Keratinocyte (primary cell): ENCODE data around the gene CARM1. TPM values are rescaled to one million over a fixed set of nuclear protein-coding genes. Genes with fewer than 3 reads are reported as not detected.

ENCODE experiments used
- DNase-seq: peaks from one replicate; pipeline ENCODE4 v3.0.0-alpha.2; 2011; ENCODE audit warnings: low read depth, missing footprints, low spot score
- FAIRE-seq: peaks from 2 replicates; lab custom pipeline; 2011; peaks lifted over from hg19 to GRCh38; lab: Jason Lieb, UNC
- H2AFZ ChIP-seq: 2 replicates; pipeline ENCODE4 v1.6.0; 2012; ENCODE audit warnings: low read length, control low read depth, inconsistent platforms; ENCODE audit not compliant: control insufficient read depth
- H3K27ac ChIP-seq: 2 replicates; pipeline ENCODE4 v1.5.1; 2011; ENCODE audit warnings: low read length; ENCODE audit not compliant: control insufficient read depth, insufficient read depth
- H3K27me3 ChIP-seq: 3 replicates; pipeline ENCODE4 v1.6.0; 2011; ENCODE audit warnings: low read length; ENCODE audit not compliant: control insufficient read depth, insufficient read depth; ENCODE audit errors: extremely low read depth
- H3K36me3 ChIP-seq, 2 experiments: 2 replicates in 1 of 2; 3 replicates in 1 of 2; pipeline ENCODE4 v1.5.1; 2011; ENCODE audit warnings: low read length in 2 of 2, mild to moderate bottlenecking in 1 of 2; ENCODE audit not compliant: control insufficient read depth in 2 of 2, insufficient read depth in 2 of 2; ENCODE audit errors: extremely low read depth in 1 of 2
- H3K4me1 ChIP-seq: 3 replicates; pipeline ENCODE4 v1.5.1; 2011; ENCODE audit warnings: low read length; ENCODE audit not compliant: control insufficient read depth, insufficient read depth; ENCODE audit errors: extremely low read depth
- H3K4me2 ChIP-seq: 3 replicates; pipeline ENCODE4 v1.6.0; 2011; ENCODE audit warnings: low read depth, low read length; ENCODE audit not compliant: control insufficient read depth, insufficient read depth; ENCODE audit errors: extremely low read depth
- H3K4me3 ChIP-seq, 3 experiments: fragments of 200-600 bp in 1 of 3; sonication (generic) in 1 of 3; 2 replicates in 2 of 3; 3 replicates in 1 of 3; pipeline ENCODE4 v1.5.1; 2011 to 2016; ENCODE audit warnings: low read length in 3 of 3, mild to moderate bottlenecking in 3 of 3, control low read depth in 2 of 3, inconsistent platforms in 1 of 3, low read depth in 1 of 3, mixed read lengths in 1 of 3, mixed run types in 1 of 3, moderate library complexity in 1 of 3; ENCODE audit not compliant: control insufficient read depth in 2 of 3, insufficient read depth in 2 of 3; ENCODE audit errors: extremely low read depth in 1 of 3
- H3K79me2 ChIP-seq: 2 replicates; pipeline ENCODE4 v1.6.0; 2012; ENCODE audit warnings: low read length; ENCODE audit not compliant: control insufficient read depth, insufficient read depth
- H3K9ac ChIP-seq: 3 replicates; pipeline ENCODE4 v1.6.0; 2011; ENCODE audit warnings: low read length; ENCODE audit not compliant: control insufficient read depth, insufficient read depth; ENCODE audit errors: extremely low read depth
- H3K9me1 ChIP-seq: 3 replicates; pipeline ENCODE4 v1.6.0; 2011; ENCODE audit warnings: low read length; ENCODE audit not compliant: control insufficient read depth, insufficient read depth; ENCODE audit errors: extremely low read depth
- H3K9me3 ChIP-seq: 2 replicates; pipeline ENCODE4 v1.5.1; 2012; ENCODE audit warnings: low read depth, low read length; ENCODE audit not compliant: control insufficient read depth
- H4K20me1 ChIP-seq: 3 replicates; pipeline ENCODE4 v1.6.0; 2011; ENCODE audit warnings: low read length; ENCODE audit not compliant: control insufficient read depth, insufficient read depth; ENCODE audit errors: extremely low read depth
- CTCF ChIP-seq, 3 experiments: IDR thresholded peaks in 1 of 3; conservative IDR thresholded peaks in 1 of 3; optimal IDR thresholded peaks in 1 of 3; 2 replicates in 2 of 3; 3 replicates in 1 of 3; pipeline versions ENCODE3 to v1.5.1; 2011; ENCODE audit warnings: low read length in 3 of 3, mild to moderate bottlenecking in 3 of 3, moderate library complexity in 2 of 3, control low read depth in 1 of 3, inconsistent platforms in 1 of 3; ENCODE audit not compliant: insufficient read depth in 2 of 3; ENCODE audit errors: extremely low read depth in 1 of 3
- EZH2 ChIP-seq: IDR thresholded peaks from one replicate; pipeline ENCODE4 v1.6.1; 2012; ENCODE audit warnings: inconsistent platforms, mild to moderate bottlenecking, low read length, moderate library complexity
- dilution Hi-C: fragments of 300-500 bp; cut with MboI; formaldehyde crosslinking; loops from one replicate; pipeline ENCODE4 v1.7.0; 2020; ENCODE audit warnings: low sequenced_read_pairs; ENCODE audit not compliant: extremely low pct_ligation_motif_present
- polyA plus RNA-seq, 5 experiments: library from polyadenylated mRNA; depleted of rRNA in 3 of 5; stranded (reverse) in 3 of 5; stranded (forward) in 1 of 5; unstranded in 1 of 5; fragments of >200 nt; gene quantifications; 1 replicate in 1 of 5; 2 replicates in 3 of 5; 3 replicates in 1 of 5; pipeline versions ENCODE4 v1.2.1 to v1.2.3, GENCODE V29; 2011 to 2012; ENCODE audit warnings: missing spikeins in 2 of 5, low read depth in 1 of 5, low replicate concordance in 1 of 5

The CARM1 gene
- polyA plus RNA-seq, 1 donor (not counting 4 experiments of a cell fraction or from before 2014, with no cell fraction given) = 22.8 TPM

DNA sequence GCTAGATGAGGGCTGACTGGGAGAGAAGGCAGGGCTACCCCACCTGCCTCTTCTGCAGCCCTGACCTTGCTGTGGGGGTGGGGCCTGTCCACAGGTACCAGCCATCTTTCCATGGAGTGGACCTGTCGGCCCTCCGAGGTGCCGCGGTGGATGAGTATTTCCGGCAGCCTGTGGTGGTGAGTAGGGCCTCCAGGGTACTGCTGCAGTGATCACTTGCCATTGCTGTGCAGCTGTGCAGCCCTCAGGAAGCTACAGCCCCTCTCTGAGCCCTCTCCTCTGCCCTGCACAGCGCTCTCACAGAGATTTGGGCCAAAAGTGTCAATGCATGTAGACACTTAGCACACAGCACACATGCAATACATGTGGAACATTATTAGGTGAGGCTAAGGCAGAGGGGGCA, 45.2 kb downstream of the CARM1 start:
- Histone ChIP-seq H3K79me2 (no peaks in the 10 kb centered on the region), H3K4me2 (no peak overlapping the region), H3K9me1 (no peaks in the 10 kb centered on the region), H2AFZ (no peak overlapping the region), H3K4me3 (no peak overlapping the region), H3K9ac (no peak overlapping the region), H4K20me1 (no peaks in the 10 kb centered on the region), H3K36me3 (peaks cover 26 to 29% of the 10 kb centered on the region in 2 experiments), H3K27me3 (no peaks in the 10 kb centered on the region), H3K27ac (no peak overlapping the region), H3K4me1 (peaks cover 4% of the 10 kb centered on the region), H3K9me3 (no peaks in the 10 kb centered on the region)
- dilution Hi-C loops = no loop called here
- TF ChIP-seq EZH2 (no peak), CTCF (optimal IDR thresholded peaks at IDR 0.05 in 1 of 3, IDR thresholded peaks at IDR 0.05 in 1 of 3, conservative IDR thresholded peaks at IDR 0.05 in 1 of 3; ENCODE audit: extremely low read depth in 1 of 3, insufficient read depth in 2 of 3, low read length in 3 of 3) (no peak)
- DNase-seq = no peak
- no peak for FAIRE-seq

- Histone ChIP-seq H3K9me1 (no peaks in the 10 kb centered on the region), H4K20me1 (no peaks in the 10 kb centered on the region), H2AFZ (no peak overlapping the region), H3K4me2 (no peak overlapping the region), H3K4me1 (peaks cover 4% of the 10 kb centered on the region), H3K36me3 (peaks cover 25 to 29% of the 10 kb centered on the region in 2 experiments), H3K27me3 (no peaks in the 10 kb centered on the region), H3K9ac (no peak overlapping the region), H3K4me3 (no peak overlapping the region), H3K79me2 (no peaks in the 10 kb centered on the region), H3K9me3 (no peaks in the 10 kb centered on the region), H3K27ac (no peak overlapping the region)
- DNase-seq (no peak), FAIRE-seq (no peak)
- dilution Hi-C loops = no loop called here
- TF ChIP-seq CTCF (optimal IDR thresholded peaks at IDR 0.05 in 1 of 3, IDR thresholded peaks at IDR 0.05 in 1 of 3, conservative IDR thresholded peaks at IDR 0.05 in 1 of 3; ENCODE audit: extremely low read depth in 1 of 3, insufficient read depth in 2 of 3, low read length in 3 of 3) (no peak), EZH2 (no peak)
Observed at GRCh38 chr19:10918359-10918758, 47.0 kb downstream of the CARM1 start.
